Activated B cell treated with CpG ODN at 0.5 μM for 24 hours (primary cell): ENCODE measurements around the gene GALNT2. TPM values are rescaled to one million over a fixed set of nuclear protein-coding genes. Genes with fewer than 3 reads are reported as not detected.

Source experiments
- ATAC-seq: fragments of 200-7000 bp; cut with Tn5 transposase; one replicate; pipeline ENCODE4 v1.10.0; 2021; ENCODE audit warnings: low read depth, mild to moderate bottlenecking, moderate library complexity
- CTCF ChIA-PET: fragments of 350-600 bp; sonication (Branson Sonifier 250); formaldehyde crosslinking; loops from one replicate; lab custom pipeline; 2021; ENCODE audit warnings: antibody characterized with exemption; lab: Charles Lee
- POLR2A ChIA-PET: fragments of 350-600 bp; sonication (Branson Sonifier 250); formaldehyde crosslinking; loops from one replicate; lab custom pipeline; 2021; ENCODE audit warnings: antibody characterized with exemption; lab: Charles Lee
- DNase-seq: peaks from one replicate; pipeline ENCODE4 v3.0.0; 2022
- H3K27ac Mint-ChIP-seq: one replicate; pipeline ENCODE4 v1.8.0; 2020; ENCODE audit warnings: mixed read lengths
- H3K27me3 Mint-ChIP-seq: one replicate; pipeline ENCODE4 v1.8.0; 2021; ENCODE audit warnings: mixed read lengths
- H3K36me3 Mint-ChIP-seq: one replicate; pipeline ENCODE4 v1.8.0; 2021; ENCODE audit warnings: low read depth, mixed read lengths
- H3K4me1 Mint-ChIP-seq: one replicate; pipeline ENCODE4 v1.8.0; 2021; ENCODE audit warnings: mixed read lengths
- H3K4me3 Mint-ChIP-seq: one replicate; pipeline ENCODE4 v1.8.0; 2020; ENCODE audit warnings: mild to moderate bottlenecking, mixed read lengths
- H3K9me3 Mint-ChIP-seq: one replicate; pipeline ENCODE4 v1.8.0; 2020; ENCODE audit warnings: mixed read lengths
- CTCF ChIP-seq: fragments of 200-600 bp; IDR thresholded peaks from one replicate; pipeline ENCODE4 v1.8.0; 2022; ENCODE audit warnings: antibody characterized with exemption, mild to moderate bottlenecking
- intact Hi-C: fragments of 100-400 bp; cut with micrococcal nuclease; formaldehyde crosslinking; loops from one replicate; pipeline ENCODE4 v1.15.1; 2024
- total RNA-seq: library from RNA; stranded (reverse); gene quantifications from 2 replicates; pipeline ENCODE4 v1.2.3, GENCODE V29; 2022

The GALNT2 gene
- total RNA-seq, 1 donor from 2014 or later, result 108 TPM

- TF ChIP-seq CTCF, result no peak
- H3K4me1 Mint-ChIP-seq, result peaks cover 82% of the 10 kb centered on the region
- DNase-seq (no peak), ATAC-seq (no peak)
- intact Hi-C loops, result no loop called here
- no peak overlapping the region for H3K4me3 Mint-ChIP-seq
- no peaks in the 10 kb centered on the region for H3K27me3 Mint-ChIP-seq
- ChIA-PET CTCF (interaction anchor here (0.6 to 0.7 kb wide), 2 partner anchors 510 to 1376 kb away, joined by 3 to 4 read pairs; no protein-coding TSS in a partner anchor), POLR2A (no interaction called here)
- H3K36me3 Mint-ChIP-seq, result peaks cover 10% of the 10 kb centered on the region
- no peaks in the 10 kb centered on the region for H3K9me3 Mint-ChIP-seq
- H3K27ac Mint-ChIP-seq, result no peak overlapping the region
These were observed 104.4 kb downstream of the GALNT2 start for GRCh38 chr1:230171356-230172015.

GRCh38 chr1:230172016-230172537 lies 105.0 kb downstream of the GALNT2 start:
- DNase-seq, result no peak
- Mint-ChIP-seq H3K36me3 (peaks cover 10% of the 10 kb centered on the region), H3K27ac (no peak overlapping the region), H3K27me3 (no peaks in the 10 kb centered on the region), H3K4me1 (peaks cover 81% of the 10 kb centered on the region), H3K9me3 (no peaks in the 10 kb centered on the region), H3K4me3 (no peak overlapping the region)
- ChIA-PET POLR2A (no interaction called here), CTCF (interaction anchor here (0.6 kb wide), 1 partner anchor 511 kb away, joined by 3 read pairs; no protein-coding TSS in a partner anchor)
- intact Hi-C loops, result no loop called here
- ATAC-seq, result no peak
- TF ChIP-seq CTCF, result no peak

GRCh38 chr1:230173187-230173975 lies 106.3 kb downstream of the GALNT2 start:
- no peak for DNase-seq
- H3K4me1 Mint-ChIP-seq, result peaks cover 79% of the 10 kb centered on the region
- no peak for TF ChIP-seq CTCF
- intact Hi-C loops, result no loop called here
- ChIA-PET CTCF (no interaction called here), POLR2A (interaction anchor here (0.6 kb wide), 1 partner anchor 34 kb away, joined by 3 read pairs; no protein-coding TSS in a partner anchor)
- ATAC-seq, result no peak
- no peaks in the 10 kb centered on the region for H3K27me3 Mint-ChIP-seq
- no peaks in the 10 kb centered on the region for H3K9me3 Mint-ChIP-seq
- H3K4me3 Mint-ChIP-seq, result no peak overlapping the region
- peaks cover 14% of the 10 kb centered on the region for H3K36me3 Mint-ChIP-seq
- no peak overlapping the region for H3K27ac Mint-ChIP-seq

- Mint-ChIP-seq H3K36me3 (peaks cover 19% of the 10 kb centered on the region), H3K27ac (no peak overlapping the region), H3K4me1 (peaks cover 74% of the 10 kb centered on the region), H3K9me3 (no peaks in the 10 kb centered on the region), H3K4me3 (no peak overlapping the region), H3K27me3 (no peaks in the 10 kb centered on the region)
- ATAC-seq, result no peak
- TF ChIP-seq CTCF, result no peak
- CTCF ChIA-PET, result no interaction called here
- POLR2A ChIA-PET, result interaction anchor here (0.6 kb wide), 1 partner anchor 33 kb away, joined by 3 read pairs; no protein-coding TSS in a partner anchor
- no peak for DNase-seq
- intact Hi-C loops, result no loop called here
These were observed 107.0 kb downstream of the GALNT2 start for GRCh38 chr1:230174041-230174440.
